B cell (primary cell): Measurements from ENCODE around the gene APPL1. TPM values are rescaled to one million over a fixed set of nuclear protein-coding genes. Genes with fewer than 3 reads are reported as not detected.

Experiments
- ATAC-seq: fragments of 200-7000 bp; cut with Tn5 transposase; one replicate; pipeline ENCODE4 v1.10.0; 2021; ENCODE audit warnings: low read depth, mild to moderate bottlenecking, moderate number of reproducible peaks, moderate library complexity
- CTCF ChIA-PET: fragments of 350-600 bp; sonication (Branson Sonifier 250); formaldehyde crosslinking; loops from one replicate; lab custom pipeline; 2021; ENCODE audit warnings: antibody characterized with exemption, inconsistent platforms; lab: Charles Lee
- POLR2A ChIA-PET: fragments of 350-600 bp; sonication (Branson Sonifier 250); formaldehyde crosslinking; loops from one replicate; lab custom pipeline; 2021; ENCODE audit warnings: antibody characterized with exemption; lab: Charles Lee
- DNase-seq: peaks from one replicate; pipeline ENCODE4 v3.0.0; 2013
- H2AFZ ChIP-seq: 2 replicates; pipeline ENCODE4 v1.6.1; 2012; ENCODE audit warnings: mild to moderate bottlenecking, low read depth, low read length; ENCODE audit not compliant: insufficient read depth, poor library complexity, severe bottlenecking
- H3K27ac ChIP-seq, 2 donors: 1 replicate in 1 of 2; 2 replicates in 1 of 2; pipeline ENCODE4 v1.5.1; 2012 to 2013; ENCODE audit warnings: low read length in 2 of 2, mild to moderate bottlenecking in 2 of 2, moderate library complexity in 1 of 2
- H3K27me3 ChIP-seq, 4 experiments: fragments of 200-600 bp in 1 of 4; sonication (generic) in 1 of 4; replicated peaks in 1 of 4; 1 replicate in 2 of 4; 2 replicates in 2 of 4; pipeline versions ENCODE4 v1.6.1 to v1.7.0; 2013 to 2016; ENCODE audit warnings: low read length in 3 of 4, mild to moderate bottlenecking in 2 of 4, mixed read lengths in 1 of 4, moderate library complexity in 1 of 4; ENCODE audit not compliant: insufficient read depth in 4 of 4, control insufficient read depth in 3 of 4; ENCODE audit errors: control extremely low read depth in 1 of 4
- H3K36me3 ChIP-seq, 2 experiments: replicated peaks in 1 of 2; 1 replicate in 1 of 2; 2 replicates in 1 of 2; pipeline versions ENCODE4 v1.6.1 to v1.7.1; 2013; ENCODE audit warnings: low read length in 1 of 2; ENCODE audit not compliant: insufficient read depth in 2 of 2, control insufficient read depth in 1 of 2; ENCODE audit errors: control extremely low read depth in 1 of 2, extremely low read depth in 1 of 2
- H3K4me1 ChIP-seq, 2 donors: fragments of 200-600 bp in 1 of 2; sonication (generic) in 1 of 2; 1 replicate in 1 of 2; 2 replicates in 1 of 2; pipeline versions ENCODE4 v1.5.1 to v1.6.1; 2013 to 2017; ENCODE audit warnings: low read length in 2 of 2; ENCODE audit not compliant: control insufficient read depth in 2 of 2, insufficient read depth in 2 of 2
- H3K4me2 ChIP-seq: replicated peaks from 2 replicates; pipeline ENCODE3; 2012; ENCODE audit warnings: mild to moderate bottlenecking, low read depth, low read length; ENCODE audit not compliant: poor library complexity, severe bottlenecking
- H3K4me3 ChIP-seq, 5 experiments: fragments of 200-600 bp in 1 of 5; sonication (generic) in 1 of 5; 1 replicate in 3 of 5; 2 replicates in 2 of 5; pipeline versions ENCODE4 v1.5.1 to v1.7.0; 2011 to 2016; ENCODE audit warnings: low read length in 4 of 5, mild to moderate bottlenecking in 4 of 5, low read depth in 2 of 5, control low read depth in 1 of 5, moderate library complexity in 1 of 5; ENCODE audit not compliant: insufficient read depth in 1 of 5; ENCODE audit errors: control extremely low read depth in 1 of 5, extremely low read depth in 1 of 5
- H3K79me2 ChIP-seq: fragments of 200-600 bp; sonication (generic); one replicate; pipeline ENCODE4 v1.6.0; 2016; ENCODE audit warnings: low read length; ENCODE audit not compliant: control insufficient read depth, insufficient read depth
- H3K9ac ChIP-seq: fragments of 200-600 bp; sonication (generic); 2 replicates; pipeline ENCODE4 v1.6.1; 2017; ENCODE audit warnings: mild to moderate bottlenecking, low read length, moderate library complexity
- H3K9me3 ChIP-seq, 3 donors: one replicate each; pipeline versions ENCODE4 v1.6.1 to v1.7.1; 2013; ENCODE audit warnings: low read length in 2 of 3; ENCODE audit not compliant: control insufficient read depth in 2 of 3, insufficient read depth in 1 of 3; ENCODE audit errors: control extremely low read depth in 1 of 3
- H4K20me1 ChIP-seq: 2 replicates; pipeline ENCODE4 v1.6.0; 2012; ENCODE audit warnings: mild to moderate bottlenecking, low read length; ENCODE audit not compliant: insufficient read depth, control insufficient read depth, poor library complexity, severe bottlenecking
- H3K27ac Mint-ChIP-seq: one replicate; pipeline ENCODE4 v1.8.0; 2021; ENCODE audit warnings: mixed read lengths
- H3K27me3 Mint-ChIP-seq: one replicate; pipeline ENCODE4 v1.8.0; 2021; ENCODE audit warnings: mixed read lengths
- H3K4me1 Mint-ChIP-seq: one replicate; pipeline ENCODE4 v1.8.0; 2021; ENCODE audit warnings: mixed read lengths
- H3K4me3 Mint-ChIP-seq: one replicate; pipeline ENCODE4 v1.8.0; 2021; ENCODE audit warnings: mixed read lengths
- H3K9me3 Mint-ChIP-seq: one replicate; pipeline ENCODE4 v1.8.0; 2022; ENCODE audit warnings: mixed read lengths; ENCODE audit not compliant: insufficient read depth
- EZH2 ChIP-seq: IDR thresholded peaks from 2 replicates; pipeline ENCODE4 v1.6.1; 2012; ENCODE audit warnings: borderline replicate concordance, low read depth, mild to moderate bottlenecking, moderate library complexity, low read length; ENCODE audit not compliant: insufficient read depth, poor library complexity, severe bottlenecking
- WGBS: methylation state at CpG from one replicate; pipeline ENCODE4 v1.1.5; 2013; ENCODE audit warnings: missing lambda C conversion rate; ENCODE audit not compliant: insufficient coverage; 5-methylcytosine and 5-hydroxymethylcytosine counted together
- intact Hi-C: fragments of 100-400 bp; cut with micrococcal nuclease; formaldehyde crosslinking; loops from one replicate; pipeline ENCODE4 v1.10.0; 2022
- polyA plus RNA-seq: library from polyadenylated mRNA; depleted of rRNA; stranded (reverse); fragments of >200 nt; gene quantifications from 2 replicates; pipeline ENCODE4 v1.2.3, GENCODE V29; 2012
- total RNA-seq, 2 donors: library from RNA; stranded (reverse); fragments of 120-200 nt in 1 of 2; gene quantifications; 1 replicate in 1 of 2; 2 replicates in 1 of 2; pipeline versions ENCODE4 v1.2.3 to v1.2.4, GENCODE V29; 2013 to 2022
- TF ChIP-seq, protein P1 (sequence below): fragments of 200-600 bp; IDR thresholded peaks from one replicate; pipeline ENCODE4 v1.8.0; 2022; ENCODE audit warnings: antibody characterized with exemption, mild to moderate bottlenecking

APPL1 gene
- total and polyA plus RNA-seq, 2 donors (not counting 1 experiment from before 2014, with no cell fraction given), result 25.5 to 69.5 TPM

DNA sequence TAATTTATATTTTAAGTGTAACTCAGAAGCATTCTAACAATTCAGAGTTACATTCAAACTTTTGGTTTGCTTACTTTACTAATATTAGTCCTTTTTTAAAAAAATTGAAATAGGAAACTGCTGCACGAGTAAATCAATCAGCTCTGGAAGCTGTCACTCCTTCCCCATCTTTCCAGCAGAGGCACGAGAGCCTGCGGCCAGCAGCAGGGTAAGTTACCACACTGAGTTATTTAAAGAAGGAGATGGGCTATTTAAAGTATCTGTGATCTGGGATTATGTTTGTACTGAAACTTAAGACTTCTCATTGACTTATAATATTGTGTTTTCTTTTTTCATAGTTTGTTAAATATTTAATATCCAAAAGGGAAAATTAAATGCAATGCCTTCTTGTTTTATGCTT lies 29.3 kb downstream of the APPL1 start:
- ChIA-PET POLR2A (no interaction called here), CTCF (no interaction called here)
- Histone ChIP-seq H3K27ac (no peak overlapping the region), H3K27me3 (no peaks in the 10 kb centered on the region), H3K9me3 (no peaks in the 10 kb centered on the region), H4K20me1 (no peaks in the 10 kb centered on the region), H3K4me3 (no peak overlapping the region), H3K36me3 (peaks cover 26 to 72% of the 10 kb centered on the region in 2 experiments), H3K4me2 (no peak overlapping the region), H3K4me1 (no peaks in the 10 kb centered on the region), H2AFZ (no peak overlapping the region), H3K79me2 (no peaks in the 10 kb centered on the region), H3K9ac (no peak overlapping the region)
- DNase-seq (no peak), ATAC-seq (no peak)
- Mint-ChIP-seq H3K4me1 (no peaks in the 10 kb centered on the region), H3K27ac (no peak overlapping the region), H3K4me3 (no peak overlapping the region), H3K9me3 (peaks cover 3% of the 10 kb centered on the region), H3K27me3 (no peaks in the 10 kb centered on the region)
- TF ChIP-seq, protein P1, sequence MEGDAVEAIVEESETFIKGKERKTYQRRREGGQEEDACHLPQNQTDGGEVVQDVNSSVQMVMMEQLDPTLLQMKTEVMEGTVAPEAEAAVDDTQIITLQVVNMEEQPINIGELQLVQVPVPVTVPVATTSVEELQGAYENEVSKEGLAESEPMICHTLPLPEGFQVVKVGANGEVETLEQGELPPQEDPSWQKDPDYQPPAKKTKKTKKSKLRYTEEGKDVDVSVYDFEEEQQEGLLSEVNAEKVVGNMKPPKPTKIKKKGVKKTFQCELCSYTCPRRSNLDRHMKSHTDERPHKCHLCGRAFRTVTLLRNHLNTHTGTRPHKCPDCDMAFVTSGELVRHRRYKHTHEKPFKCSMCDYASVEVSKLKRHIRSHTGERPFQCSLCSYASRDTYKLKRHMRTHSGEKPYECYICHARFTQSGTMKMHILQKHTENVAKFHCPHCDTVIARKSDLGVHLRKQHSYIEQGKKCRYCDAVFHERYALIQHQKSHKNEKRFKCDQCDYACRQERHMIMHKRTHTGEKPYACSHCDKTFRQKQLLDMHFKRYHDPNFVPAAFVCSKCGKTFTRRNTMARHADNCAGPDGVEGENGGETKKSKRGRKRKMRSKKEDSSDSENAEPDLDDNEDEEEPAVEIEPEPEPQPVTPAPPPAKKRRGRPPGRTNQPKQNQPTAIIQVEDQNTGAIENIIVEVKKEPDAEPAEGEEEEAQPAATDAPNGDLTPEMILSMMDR, result no peak
- no peak for TF ChIP-seq EZH2
- intact Hi-C loops, result no loop called here
- WGBS, result no CpG with 5 or more reads among the region's 3 CpGs

DNA sequence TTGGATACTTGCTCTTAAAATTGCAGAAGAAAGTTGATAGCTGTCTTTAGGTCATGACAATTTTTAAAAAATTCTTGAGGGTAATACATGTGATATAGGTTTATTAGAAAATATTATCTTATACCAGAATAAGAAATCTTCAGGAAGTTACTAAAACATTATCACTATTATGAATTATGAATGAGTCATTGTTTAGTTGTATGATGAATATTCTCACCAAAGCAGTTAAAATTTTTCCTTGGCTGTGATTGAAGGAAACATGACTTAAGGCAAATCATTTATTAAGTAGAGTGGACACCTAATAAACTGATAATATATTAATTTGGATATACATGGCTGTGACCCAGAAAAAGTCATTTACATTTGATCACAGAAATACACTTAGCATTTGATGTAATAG lies 30.1 kb downstream of the APPL1 start:
- Histone ChIP-seq H3K36me3 (peaks cover 22 to 74% of the 10 kb centered on the region in 2 experiments), H2AFZ (no peak overlapping the region), H3K27me3 (no peaks in the 10 kb centered on the region), H3K79me2 (no peaks in the 10 kb centered on the region), H3K27ac (no peak overlapping the region), H4K20me1 (no peaks in the 10 kb centered on the region), H3K4me2 (no peak overlapping the region), H3K4me3 (no peak overlapping the region), H3K4me1 (no peaks in the 10 kb centered on the region), H3K9me3 (peaks cover 0 to under 1% (median 0%) of the 10 kb centered on the region in 3 donors), H3K9ac (no peak overlapping the region)
- peaks cover 3% of the 10 kb centered on the region for H3K9me3 Mint-ChIP-seq
- intact Hi-C loops, result no loop called here
- DNase-seq (no peak), ATAC-seq (no peak)
- no peaks in the 10 kb centered on the region for H3K27me3 Mint-ChIP-seq
- H3K4me1 Mint-ChIP-seq, result no peaks in the 10 kb centered on the region
- ChIA-PET CTCF (interaction anchor here (0.9 kb wide), 1 partner anchor 88 kb away, joined by 3 read pairs; no protein-coding TSS in a partner anchor), POLR2A (interaction anchor here (0.6 kb wide), 1 partner anchor 58 kb away, joined by 5 read pairs; the partner anchor contains the start of gene HESX1)
- TF ChIP-seq, protein P1, result no peak
- no peak overlapping the region for H3K4me3 Mint-ChIP-seq
- no peak overlapping the region for H3K27ac Mint-ChIP-seq
